AG09309 (cell line): ENCODE results near the gene LRP1B.

ENCODE experiments used
- DNase-seq: peaks from one replicate; pipeline ENCODE4 v3.0.0-alpha.2; 2010; ENCODE audit warnings: low read depth
- H3K4me3 ChIP-seq: 2 replicates; pipeline ENCODE4 v1.5.1; 2011; ENCODE audit warnings: mild to moderate bottlenecking, low read depth, low read length, moderate library complexity; ENCODE audit not compliant: control insufficient read depth
- TF ChIP-seq, protein P1 (sequence below): IDR thresholded peaks from 2 replicates; pipeline ENCODE4 v1.5.1; 2011; ENCODE audit warnings: mild to moderate bottlenecking, low read depth, low read length, inconsistent platforms; ENCODE audit not compliant: insufficient read depth, control insufficient read depth; ENCODE audit errors: missing control alignments

LRP1B gene

DNA sequence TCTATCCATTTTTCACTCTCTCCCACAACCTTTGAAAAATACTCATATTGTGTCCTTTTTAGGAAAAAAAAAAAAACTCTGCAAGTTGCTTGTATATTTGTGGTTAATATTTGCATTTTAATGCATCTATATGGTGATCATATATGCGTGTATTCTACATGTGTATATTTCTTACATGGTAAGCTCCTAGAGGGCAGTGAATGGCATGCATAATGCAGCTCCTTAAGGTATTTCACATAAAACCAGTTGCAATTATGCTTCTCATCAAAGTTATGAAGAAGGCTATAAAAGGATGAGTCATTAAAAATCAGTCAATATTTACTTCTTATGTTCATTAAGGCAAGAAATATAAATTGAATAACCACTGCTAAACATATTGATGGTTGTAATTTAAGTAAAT, 100.8 kb downstream of the LRP1B start:
- TF ChIP-seq, protein P1, sequence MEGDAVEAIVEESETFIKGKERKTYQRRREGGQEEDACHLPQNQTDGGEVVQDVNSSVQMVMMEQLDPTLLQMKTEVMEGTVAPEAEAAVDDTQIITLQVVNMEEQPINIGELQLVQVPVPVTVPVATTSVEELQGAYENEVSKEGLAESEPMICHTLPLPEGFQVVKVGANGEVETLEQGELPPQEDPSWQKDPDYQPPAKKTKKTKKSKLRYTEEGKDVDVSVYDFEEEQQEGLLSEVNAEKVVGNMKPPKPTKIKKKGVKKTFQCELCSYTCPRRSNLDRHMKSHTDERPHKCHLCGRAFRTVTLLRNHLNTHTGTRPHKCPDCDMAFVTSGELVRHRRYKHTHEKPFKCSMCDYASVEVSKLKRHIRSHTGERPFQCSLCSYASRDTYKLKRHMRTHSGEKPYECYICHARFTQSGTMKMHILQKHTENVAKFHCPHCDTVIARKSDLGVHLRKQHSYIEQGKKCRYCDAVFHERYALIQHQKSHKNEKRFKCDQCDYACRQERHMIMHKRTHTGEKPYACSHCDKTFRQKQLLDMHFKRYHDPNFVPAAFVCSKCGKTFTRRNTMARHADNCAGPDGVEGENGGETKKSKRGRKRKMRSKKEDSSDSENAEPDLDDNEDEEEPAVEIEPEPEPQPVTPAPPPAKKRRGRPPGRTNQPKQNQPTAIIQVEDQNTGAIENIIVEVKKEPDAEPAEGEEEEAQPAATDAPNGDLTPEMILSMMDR, result no peak
- DNase-seq, result no peak
- H3K4me3 ChIP-seq, result no peak overlapping the region

DNA sequence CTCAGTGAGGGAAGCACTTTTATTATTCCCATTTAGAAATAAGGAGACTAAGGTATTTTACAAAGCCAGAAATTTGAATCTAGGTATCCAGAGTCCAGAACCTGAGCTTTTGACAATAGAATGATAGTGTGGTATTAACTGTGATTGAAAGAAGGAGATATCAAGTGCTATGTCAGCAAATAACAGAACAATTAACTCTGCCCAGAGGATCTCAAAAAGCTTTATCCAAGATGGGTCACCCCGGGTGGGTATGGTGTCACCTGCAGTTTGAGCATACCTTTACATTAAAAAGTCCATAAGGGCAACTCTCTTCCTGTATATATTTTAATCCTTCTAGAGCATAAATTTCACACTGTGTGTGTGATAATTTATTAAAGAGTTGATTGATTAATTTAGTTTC, 105.4 kb downstream of the LRP1B start:
- no peak overlapping the region for H3K4me3 ChIP-seq
- TF ChIP-seq, protein P1, result no peak
- DNase-seq, result no peak

DNA sequence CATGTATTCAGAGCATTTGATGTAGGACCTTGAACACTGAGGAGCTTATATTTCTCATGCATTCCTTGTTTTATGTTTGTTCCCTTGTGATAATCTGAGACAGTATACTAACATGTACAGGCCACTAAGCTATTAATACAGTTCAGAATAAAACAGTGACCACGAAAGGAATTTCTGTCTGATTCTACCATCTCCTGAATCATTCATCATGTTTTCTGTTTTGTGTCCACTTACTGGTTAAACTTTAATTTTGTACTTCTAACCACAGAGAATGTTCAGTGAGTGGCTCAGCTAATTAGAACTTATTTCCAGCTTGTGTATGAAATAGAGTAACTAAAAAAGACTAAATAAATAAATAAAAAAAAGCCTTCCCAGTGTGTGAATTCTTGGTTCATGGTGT, 110.4 kb downstream of the LRP1B start:
- TF ChIP-seq, protein P1, result no peak
- H3K4me3 ChIP-seq, result no peak overlapping the region
- DNase-seq, result no peak

DNA sequence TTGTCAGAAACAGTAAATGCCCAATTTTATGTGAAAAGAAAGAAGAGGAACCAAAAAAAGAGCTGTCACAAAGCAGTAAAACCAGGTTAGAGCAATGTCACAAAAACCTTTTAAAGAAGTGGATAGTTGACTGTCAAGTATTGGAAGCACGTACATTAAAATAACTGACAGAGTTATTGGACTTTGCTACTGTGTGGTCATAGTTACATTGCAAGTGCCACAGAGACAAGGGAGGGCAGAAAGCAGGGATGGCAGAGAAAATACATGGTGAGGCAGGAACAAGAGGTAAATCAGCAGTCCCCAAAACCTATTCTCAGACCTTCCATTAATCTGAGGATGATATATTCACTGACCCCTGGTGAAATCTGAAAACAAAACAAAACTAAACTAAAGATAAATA, 116.3 kb downstream of the LRP1B start:
- DNase-seq, result no peak
- H3K4me3 ChIP-seq, result no peak overlapping the region
- TF ChIP-seq, protein P1, result no peak

DNA sequence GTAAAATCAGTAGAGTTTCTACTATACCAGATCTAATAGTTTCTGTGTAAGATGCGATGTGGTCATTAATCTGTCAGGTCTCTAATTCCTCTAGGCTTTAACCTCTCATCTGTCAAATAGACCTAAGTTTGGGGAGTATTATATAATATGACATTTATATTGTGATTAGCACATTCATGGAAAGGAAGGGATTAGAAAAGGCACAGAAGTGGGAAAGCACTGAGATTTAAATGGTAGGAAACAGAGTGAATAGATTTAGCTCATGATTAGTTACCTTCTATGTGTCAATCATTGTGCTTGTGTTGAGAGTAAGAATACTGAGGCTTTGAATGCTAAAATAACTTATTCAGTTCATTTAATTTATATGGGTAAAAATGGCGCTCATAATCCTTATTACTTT, 118.0 kb downstream of the LRP1B start:
- DNase-seq, result no peak
- no peak overlapping the region for H3K4me3 ChIP-seq
- TF ChIP-seq, protein P1, result no peak

DNA sequence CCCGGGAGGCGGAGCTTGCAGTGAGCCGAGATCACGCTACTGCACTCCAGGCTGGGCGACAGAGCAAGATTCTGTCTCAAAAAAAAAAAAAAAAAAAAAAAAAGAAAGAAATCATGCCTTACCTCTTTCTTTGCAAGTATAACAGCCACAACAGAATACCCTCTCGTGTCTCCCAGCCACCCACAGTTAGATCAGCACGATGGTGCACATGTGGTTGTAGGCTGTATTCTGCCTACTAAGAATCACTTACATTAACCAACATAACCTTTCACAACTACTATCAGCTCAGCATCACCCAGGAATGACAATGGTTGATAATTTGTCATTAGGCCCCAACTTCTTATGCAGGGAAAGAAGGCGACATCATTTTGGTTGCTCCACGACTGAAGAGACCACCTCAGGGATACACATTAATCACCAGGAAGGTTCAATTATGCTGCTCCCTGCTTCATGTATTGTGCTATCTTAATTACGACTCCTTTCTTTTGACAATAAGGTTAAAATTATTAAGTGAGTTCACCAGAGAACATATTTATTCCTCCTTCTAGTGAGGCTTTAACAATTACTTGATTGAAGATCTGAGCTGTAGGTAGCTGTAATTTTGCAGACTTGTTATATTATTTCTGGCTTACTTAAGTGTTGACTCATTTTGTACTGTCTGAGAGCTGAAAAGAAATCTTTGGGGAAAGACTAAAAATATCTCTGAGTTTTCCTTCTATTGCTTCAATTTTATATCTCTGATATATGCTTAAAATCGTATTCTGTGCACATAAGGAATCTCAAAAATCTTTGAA, 120.1 kb downstream of the LRP1B start:
- no peak overlapping the region for H3K4me3 ChIP-seq
- TF ChIP-seq, protein P1, result no peak
- DNase-seq, result no peak

DNA sequence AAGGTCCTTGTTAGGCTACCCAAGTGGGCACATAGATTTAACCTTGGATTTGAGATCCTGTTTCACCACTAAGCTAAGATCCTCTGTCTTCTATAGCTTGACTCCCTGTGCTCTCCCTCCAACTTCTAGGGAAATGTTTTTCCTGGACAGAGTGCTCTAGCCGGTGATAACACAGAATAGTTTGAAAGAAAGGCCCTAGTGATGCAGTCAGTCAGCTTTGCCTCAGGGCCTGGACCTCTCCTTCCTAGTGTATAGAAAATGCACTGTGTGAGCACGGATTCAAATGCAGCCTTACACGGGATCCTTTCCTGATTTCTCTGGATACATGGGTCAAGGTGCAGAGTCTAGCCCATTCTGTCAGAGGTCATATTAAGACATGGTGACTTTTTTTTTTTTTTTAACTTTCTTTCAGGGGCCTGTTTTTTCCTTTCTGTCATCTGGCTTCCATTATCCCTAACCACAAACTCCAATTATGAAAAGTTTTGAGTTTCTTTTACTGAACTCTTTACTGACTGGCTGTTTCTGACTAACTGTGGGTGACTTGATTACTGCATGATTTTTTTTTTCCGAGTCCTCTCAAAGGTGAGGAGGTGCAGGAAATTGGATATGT, 122.6 kb downstream of the LRP1B start:
- H3K4me3 ChIP-seq, result no peak overlapping the region
- no peak for DNase-seq
- TF ChIP-seq, protein P1, result no peak
